ENCODE results near the gene PLA2G4D.

Gene PLA2G4D

GRCh38 chr15:42031198-42031915 lies 63.0 kb downstream of the PLA2G4D start:
- no peak overlapping the region for H3K27ac ChIP-seq
- TF ChIP-seq CTCF (IDR thresholded peaks at IDR 0.05; ENCODE audit: low read depth, low read length, missing control alignments): no peak
- no peak for DNase-seq
- no peaks in the 10 kb centered on the region for H3K36me3 ChIP-seq (replicated peaks)
- no peaks in the 10 kb centered on the region for H3K27me3 ChIP-seq (replicated peaks)
- no peak overlapping the region for H3K4me3 ChIP-seq (ENCODE audit: low read depth, low read length)
- in situ Hi-C loops (cut with HindIII; ENCODE audit: low pct_ligation_motif_present, low sequenced_read_pairs): no loop called here

- no peaks in the 10 kb centered on the region for H3K36me3 ChIP-seq (replicated peaks)
- DNase-seq: no peak
- in situ Hi-C loops (cut with HindIII; ENCODE audit: low pct_ligation_motif_present, low sequenced_read_pairs): no loop called here
- H3K27ac ChIP-seq: no peak overlapping the region
- H3K27me3 ChIP-seq (replicated peaks): no peaks in the 10 kb centered on the region
- H3K4me3 ChIP-seq (ENCODE audit: low read depth, low read length): no peak overlapping the region
- no peak for TF ChIP-seq CTCF (IDR thresholded peaks at IDR 0.05; ENCODE audit: low read depth, low read length, missing control alignments)
Observed at GRCh38 chr15:42027521-42027920, 66.8 kb downstream of the PLA2G4D start.

GRCh38 chr15:42024303-42024702 lies 70.1 kb downstream of the PLA2G4D start:
- Histone ChIP-seq H3K27ac (no peak overlapping the region), H3K27me3 (replicated peaks) (no peaks in the 10 kb centered on the region)

GRCh38 chr15:42021593-42021992 lies 72.8 kb downstream of the PLA2G4D start:
- Histone ChIP-seq H3K36me3 (replicated peaks) (no peaks in the 10 kb centered on the region), H3K27ac (no peak overlapping the region), H3K4me3 (ENCODE audit: low read depth, low read length) (no peak overlapping the region), H3K27me3 (replicated peaks) (peaks cover 5% of the 10 kb centered on the region)
- no peak for TF ChIP-seq CTCF (IDR thresholded peaks at IDR 0.05; ENCODE audit: low read depth, low read length, missing control alignments)
- in situ Hi-C loops (cut with HindIII; ENCODE audit: low pct_ligation_motif_present, low sequenced_read_pairs): no loop called here
- no peak for DNase-seq

More at GRCh38 chr15:42024303-42024702, 70.1 kb downstream of the PLA2G4D start:
- no peaks in the 10 kb centered on the region for H3K36me3 ChIP-seq (replicated peaks)
- H3K4me3 ChIP-seq (ENCODE audit: low read depth, low read length): no peak overlapping the region
- TF ChIP-seq CTCF (IDR thresholded peaks at IDR 0.05; ENCODE audit: low read depth, low read length, missing control alignments): no peak
- in situ Hi-C loops (cut with HindIII; ENCODE audit: low pct_ligation_motif_present, low sequenced_read_pairs): no loop called here
- no peak for DNase-seq

- no peak for TF ChIP-seq CTCF (IDR thresholded peaks at IDR 0.05; ENCODE audit: low read depth, low read length, missing control alignments)
- Histone ChIP-seq H3K4me3 (ENCODE audit: low read depth, low read length) (no peak within 1 kb of the TSS), H3K27ac (no peak within 1 kb of the TSS), H3K36me3 (replicated peaks) (no peaks in the 10 kb centered on the region), H3K27me3 (replicated peaks) (peaks cover 7% of the 10 kb centered on the region)
- in situ Hi-C loops (cut with HindIII; ENCODE audit: low pct_ligation_motif_present, low sequenced_read_pairs): no loop called here
- DNase-seq: no peak
Observed at GRCh38 chr15:42020713-42021273, 73.6 kb downstream of the PLA2G4D start, which contains the start of gene PLA2G4E. Gene PLA2G4E, minus strand, starts transcription at chr15:42021042. Its CDS starts 12 bp downstream, at chr15:42021030.
